GM18498 (cell line): ENCODE measurements around the gene RAP1GAP.

Experiments used
- ATAC-seq: cut with Tn5 transposase; IDR thresholded peaks from one replicate; pipeline ENCODE4 v1.9.1; 2021; ENCODE audit warnings: mild to moderate bottlenecking, moderate library complexity; ENCODE audit not compliant: unreplicated experiment

The RAP1GAP gene

GRCh38 chr1:21614419-21615115, 54.6 kb downstream of the RAP1GAP start:
- no peak for ATAC-seq

GRCh38 chr1:21613072-21613867, 55.9 kb downstream of the RAP1GAP start:
- ATAC-seq: no peak

GRCh38 chr1:21612057-21612456, 57.1 kb downstream of the RAP1GAP start:
- ATAC-seq: no peak

GRCh38 chr1:21610989-21611785, 58.0 kb downstream of the RAP1GAP start:
- ATAC-seq: no peak

- ATAC-seq: no peak
These were observed 59.1 kb downstream of the RAP1GAP start for GRCh38 chr1:21610027-21610426.

GRCh38 chr1:21608798-21609197, 60.4 kb downstream of the RAP1GAP start:
- ATAC-seq: no peak

GRCh38 chr1:21607549-21608529, 61.3 kb downstream of the RAP1GAP start:
- no peak for ATAC-seq

GRCh38 chr1:21605964-21606705, 63.0 kb downstream of the RAP1GAP start:
- ATAC-seq: no peak

GRCh38 chr1:21605012-21605715, 64.0 kb downstream of the RAP1GAP start:
- ATAC-seq: no peak

GRCh38 chr1:21604208-21604957, 64.8 kb downstream of the RAP1GAP start:
- no peak for ATAC-seq

GRCh38 chr1:21603177-21604138, 65.7 kb downstream of the RAP1GAP start:
- no peak for ATAC-seq

- ATAC-seq: no peak
These were observed 67.7 kb downstream of the RAP1GAP start for GRCh38 chr1:21601278-21602048.

GRCh38 chr1:21599402-21599801, 69.8 kb downstream of the RAP1GAP start:
- no peak for ATAC-seq

GRCh38 chr1:21598904-21599303, 70.3 kb downstream of the RAP1GAP start:
- no peak for ATAC-seq

- no peak for ATAC-seq
These were observed 70.7 kb downstream of the RAP1GAP start for GRCh38 chr1:21598417-21598816.

GRCh38 chr1:21597753-21598152, 71.4 kb downstream of the RAP1GAP start:
- ATAC-seq: no peak
